Smooth muscle cell (in vitro differentiated cells): ENCODE measurements around the gene DIAPH3. TPM values are rescaled to one million over a fixed set of nuclear protein-coding genes. Genes with fewer than 3 reads are reported as not detected.

Experiments used
- DNase-seq: peaks from one replicate; lab custom pipeline; 2025; ENCODE audit not compliant: unreplicated experiment; lab: John Stamatoyannopoulos, UW
- H2AFZ ChIP-seq: fragments of 200-600 bp; sonication (generic); 2 replicates; pipeline ENCODE4 v1.6.0; 2016; ENCODE audit warnings: antibody characterized with exemption, low read depth, mild to moderate bottlenecking
- H3F3A ChIP-seq: fragments of 200-600 bp; sonication (generic); 2 replicates; pipeline ENCODE4 v1.6.0; 2017; ENCODE audit warnings: antibody characterized with exemption, low read depth
- H3K27ac ChIP-seq: fragments of 200-600 bp; sonication (generic); 2 replicates; pipeline ENCODE4 v1.5.1; 2016; ENCODE audit warnings: low read depth, mild to moderate bottlenecking
- H3K27me3 ChIP-seq: fragments of 200-600 bp; sonication (generic); 2 replicates; pipeline ENCODE4 v1.6.1; 2016; ENCODE audit warnings: low read depth, mild to moderate bottlenecking
- H3K36me3 ChIP-seq: fragments of 200-600 bp; sonication (generic); 2 replicates; pipeline ENCODE4 v1.5.1; 2016; ENCODE audit warnings: low read depth
- H3K4me1 ChIP-seq: fragments of 200-600 bp; sonication (generic); 2 replicates; pipeline ENCODE4 v1.5.1; 2016; ENCODE audit warnings: low read depth
- H3K4me2 ChIP-seq: fragments of 200-600 bp; sonication (generic); 2 replicates; pipeline ENCODE4 v1.6.0; 2016; ENCODE audit warnings: mild to moderate bottlenecking
- H3K4me3 ChIP-seq: fragments of 200-600 bp; sonication (generic); 2 replicates; pipeline ENCODE4 v1.5.1; 2016; ENCODE audit warnings: mild to moderate bottlenecking
- H3K79me2 ChIP-seq: fragments of 200-600 bp; sonication (generic); 2 replicates; pipeline ENCODE4 v1.6.0; 2016; ENCODE audit warnings: low read depth, mild to moderate bottlenecking
- H3K9ac ChIP-seq: fragments of 200-600 bp; sonication (generic); 2 replicates; pipeline ENCODE4 v1.6.0; 2016; ENCODE audit warnings: low read depth
- H3K9me3 ChIP-seq: fragments of 200-600 bp; sonication (generic); replicated peaks from 2 replicates; pipeline ENCODE4 v1.5.1; 2016; ENCODE audit warnings: low read depth
- H4K20me1 ChIP-seq: fragments of 200-600 bp; sonication (generic); 2 replicates; pipeline ENCODE4 v1.6.0; 2016; ENCODE audit warnings: low read depth
- CTCF ChIP-seq: fragments of 200-600 bp; sonication (generic); IDR thresholded peaks from 2 replicates; pipeline ENCODE4 v1.5.1; 2017; ENCODE audit warnings: borderline replicate concordance, mild to moderate bottlenecking, antibody characterized with exemption; ENCODE audit not compliant: insufficient read depth, poor library complexity, severe bottlenecking
- WGBS: methylation state at CpG from one replicate; pipeline ENCODE4 v1.1.7; 2016; ENCODE audit warnings: low lambda C conversion rate; 5-methylcytosine and 5-hydroxymethylcytosine counted together
- polyA plus RNA-seq: library from polyadenylated mRNA; unstranded; fragments of >200 nt; fragmentation: Nextera tagmentation; extraction: Ambion mirVana; gene quantifications from 2 replicates; pipeline ENCODE4 v1.2.1, GENCODE V29; 2016
- total RNA-seq: library from RNA; depleted of rRNA; stranded (reverse); fragments of >200 nt; gene quantifications from 2 replicates; pipeline ENCODE4 v1.2.3, GENCODE V29; 2014

DIAPH3 gene
- total and polyA plus RNA-seq, 2 experiments from 2014 or later: 6.8 to 9.5 TPM

- no peak overlapping the region for H3K4me2 ChIP-seq
- no peak for TF ChIP-seq CTCF
- no peak overlapping the region for H2AFZ ChIP-seq
- H3F3A ChIP-seq: no peaks in the 10 kb centered on the region
- H3K79me2 ChIP-seq: no peaks in the 10 kb centered on the region
- 93% methylated on average over 6 of the region's 6 CpGs for WGBS
- no peak overlapping the region for H3K4me3 ChIP-seq
- H3K36me3 ChIP-seq: no peaks in the 10 kb centered on the region
- no peak overlapping the region for H3K27ac ChIP-seq
- no peaks in the 10 kb centered on the region for H3K27me3 ChIP-seq
- no peak overlapping the region for H3K9ac ChIP-seq
- H3K4me1 ChIP-seq: no peaks in the 10 kb centered on the region
- H4K20me1 ChIP-seq: no peaks in the 10 kb centered on the region
- H3K9me3 ChIP-seq: no peaks in the 10 kb centered on the region
- no peak for DNase-seq
Observed at GRCh38 chr13:59789558-59789957, 374.2 kb downstream of the DIAPH3 start.

GRCh38 chr13:59787679-59788078 lies 376.0 kb downstream of the DIAPH3 start:
- H3K79me2 ChIP-seq: no peaks in the 10 kb centered on the region
- H4K20me1 ChIP-seq: no peaks in the 10 kb centered on the region
- DNase-seq: no peak
- TF ChIP-seq CTCF: no peak
- H3K4me2 ChIP-seq: no peak overlapping the region
- no peaks in the 10 kb centered on the region for H3K9me3 ChIP-seq
- no peaks in the 10 kb centered on the region for H3K36me3 ChIP-seq
- H3K4me1 ChIP-seq: no peaks in the 10 kb centered on the region
- H3K27me3 ChIP-seq: no peaks in the 10 kb centered on the region
- H3K9ac ChIP-seq: no peak overlapping the region
- no peaks in the 10 kb centered on the region for H3F3A ChIP-seq
- H3K27ac ChIP-seq: no peak overlapping the region
- H3K4me3 ChIP-seq: no peak overlapping the region
- H2AFZ ChIP-seq: no peak overlapping the region

GRCh38 chr13:59782696-59783095 lies 381.0 kb downstream of the DIAPH3 start:
- WGBS: 54% methylated on average over 4 of the region's 4 CpGs
- Histone ChIP-seq H3K4me2 (no peak overlapping the region), H3F3A (no peaks in the 10 kb centered on the region), H4K20me1 (no peaks in the 10 kb centered on the region), H2AFZ (no peak overlapping the region), H3K27ac (no peak overlapping the region), H3K79me2 (no peaks in the 10 kb centered on the region), H3K4me1 (no peaks in the 10 kb centered on the region), H3K27me3 (no peaks in the 10 kb centered on the region), H3K36me3 (no peaks in the 10 kb centered on the region), H3K4me3 (no peak overlapping the region), H3K9me3 (no peaks in the 10 kb centered on the region), H3K9ac (no peak overlapping the region)
- DNase-seq: no peak
- no peak for TF ChIP-seq CTCF

GRCh38 chr13:59780058-59780457 lies 383.7 kb downstream of the DIAPH3 start:
- 95% methylated on average over 2 of the region's 2 CpGs for WGBS

More at GRCh38 chr13:59780058-59780457, 383.7 kb downstream of the DIAPH3 start:
- DNase-seq: no peak
- H3K4me1 ChIP-seq: no peaks in the 10 kb centered on the region
- H3K79me2 ChIP-seq: no peaks in the 10 kb centered on the region
- no peaks in the 10 kb centered on the region for H3K36me3 ChIP-seq
- H3F3A ChIP-seq: no peaks in the 10 kb centered on the region
- H3K27me3 ChIP-seq: no peaks in the 10 kb centered on the region
- H3K4me2 ChIP-seq: no peak overlapping the region
- TF ChIP-seq CTCF: no peak
- H3K9ac ChIP-seq: no peak overlapping the region
- no peak overlapping the region for H3K4me3 ChIP-seq
- H3K9me3 ChIP-seq: no peaks in the 10 kb centered on the region
- no peak overlapping the region for H2AFZ ChIP-seq
- no peak overlapping the region for H3K27ac ChIP-seq
- H4K20me1 ChIP-seq: no peaks in the 10 kb centered on the region
